H1 (cell line): ENCODE data around the gene GNB1. TPM values are rescaled to one million over a fixed set of nuclear protein-coding genes. Genes with fewer than 3 reads are reported as not detected.

Source experiments
- CTCF ChIA-PET: fragments of 300-600 bp; sonication (Branson Sonifier 250); formaldehyde crosslinking; loops from one replicate; lab custom pipeline; 2021; ENCODE audit not compliant: partially characterized antibody; lab: Charles Lee
- POLR2A ChIA-PET: fragments of 300-600 bp; sonication (Branson Sonifier 250); formaldehyde crosslinking; loops from one replicate; lab custom pipeline; 2021; ENCODE audit warnings: inconsistent platforms; ENCODE audit not compliant: partially characterized antibody; lab: Charles Lee
- DNase-seq, 2 experiments: peaks; one replicate each; pipeline versions ENCODE4 v3.0.0 to v3.0.0-alpha.2; 2010 to 2022; ENCODE audit warnings: low spot score in 2 of 2, low read depth in 1 of 2, mixed read lengths in 1 of 2
- FAIRE-seq: peaks from 2 replicates; lab custom pipeline; 2011; peaks lifted over from hg19 to GRCh38; lab: Jason Lieb, UNC
- H2AFZ ChIP-seq: 2 replicates; pipeline ENCODE4 v1.8.1; 2012; ENCODE audit warnings: low read length, inconsistent platforms
- H2AK5ac ChIP-seq: 2 replicates; pipeline ENCODE4 v1.6.1; 2013; ENCODE audit warnings: low read depth, low read length
- H2BK120ac ChIP-seq: replicated peaks from 2 replicates; pipeline ENCODE3; 2013; ENCODE audit warnings: low read depth, low read length, inconsistent platforms
- H2BK12ac ChIP-seq: 2 replicates; pipeline ENCODE4 v1.6.1; 2013; ENCODE audit warnings: low read depth, low read length
- H2BK15ac ChIP-seq: 2 replicates; pipeline ENCODE4 v1.6.1; 2013; ENCODE audit warnings: low read length
- H2BK20ac ChIP-seq: 2 replicates; pipeline ENCODE4 v1.6.1; 2013; ENCODE audit warnings: low read length
- H2BK5ac ChIP-seq: 2 replicates; pipeline ENCODE4 v1.6.1; 2013; ENCODE audit warnings: low read depth, low read length
- H3K14ac ChIP-seq: 2 replicates; pipeline ENCODE4 v1.6.1; 2013; ENCODE audit warnings: inconsistent platforms; ENCODE audit not compliant: insufficient read length
- H3K18ac ChIP-seq: 2 replicates; pipeline ENCODE4 v1.6.1; 2013; ENCODE audit warnings: low read length; ENCODE audit errors: extremely low read depth
- H3K23ac ChIP-seq: 2 replicates; pipeline ENCODE4 v1.6.1; 2013; ENCODE audit warnings: inconsistent platforms; ENCODE audit not compliant: insufficient read length
- H3K23me2 ChIP-seq: 2 replicates; pipeline ENCODE4 v1.6.1; 2013; ENCODE audit warnings: low read depth, low read length
- H3K27ac ChIP-seq: 2 replicates; pipeline ENCODE4 v1.6.1; 2011; ENCODE audit warnings: low read depth, low read length, inconsistent platforms
- H3K27me3 ChIP-seq, 4 experiments: replicated peaks in 1 of 4; 1 replicate in 1 of 4; 2 replicates in 3 of 4; pipeline versions ENCODE4 v1.6.1 to v1.8.1; 2011 to 2013; ENCODE audit warnings: low read length in 3 of 4, mild to moderate bottlenecking in 3 of 4, inconsistent platforms in 2 of 4, mixed read lengths in 2 of 4, moderate library complexity in 1 of 4; ENCODE audit not compliant: control insufficient read depth in 3 of 4, insufficient read depth in 3 of 4; ENCODE audit errors: extremely low read depth in 1 of 4
- H3K36me3 ChIP-seq, 4 experiments: 2 replicates each; pipeline versions ENCODE4 v1.6.1 to v1.8.1; 2011 to 2013; ENCODE audit warnings: mild to moderate bottlenecking in 4 of 4, low read length in 3 of 4, moderate library complexity in 2 of 4, control low read depth in 1 of 4, inconsistent platforms in 1 of 4; ENCODE audit not compliant: insufficient read depth in 4 of 4, control insufficient read depth in 2 of 4
- H3K4ac ChIP-seq: replicated peaks from 2 replicates; pipeline ENCODE3; 2013; ENCODE audit warnings: low read length, low read depth, mixed read lengths, inconsistent platforms; ENCODE audit not compliant: insufficient read length
- H3K4me1 ChIP-seq, 4 experiments: replicated peaks in 1 of 4; 1 replicate in 1 of 4; 2 replicates in 3 of 4; pipeline versions ENCODE4 v1.6.1 to v1.8.1; 2011 to 2013; ENCODE audit warnings: low read length in 3 of 4, inconsistent platforms in 2 of 4, mixed read lengths in 1 of 4; ENCODE audit not compliant: insufficient read depth in 4 of 4, control insufficient read depth in 3 of 4
- H3K4me2 ChIP-seq, 2 experiments: 2 replicates each; pipeline versions ENCODE4 v1.6.1 to v1.8.1; 2011 to 2013; ENCODE audit warnings: low read depth in 2 of 2, low read length in 2 of 2, control low read depth in 1 of 2, inconsistent platforms in 1 of 2, mild to moderate bottlenecking in 1 of 2; ENCODE audit not compliant: insufficient read depth in 1 of 2
- H3K4me3 ChIP-seq, 4 experiments: fragments of 200-600, 300-600 bp in 1 of 4; sonication (generic), shearing (Covaris generic), sonication (Bioruptor Twin) in 1 of 4; 2 replicates each; pipeline versions ENCODE4 v1.5.1 to v1.8.1; 2011 to 2016; ENCODE audit warnings: low read length in 4 of 4, low read depth in 3 of 4, control low read depth in 2 of 4, inconsistent platforms in 2 of 4, mild to moderate bottlenecking in 2 of 4, mixed read lengths in 1 of 4, moderate library complexity in 1 of 4; ENCODE audit not compliant: insufficient read depth in 2 of 4; ENCODE audit errors: extremely low read depth in 1 of 4
- H3K56ac ChIP-seq: replicated peaks from 2 replicates; pipeline ENCODE3; 2013; ENCODE audit warnings: low read depth, mild to moderate bottlenecking, mixed read lengths, low read length, inconsistent platforms; ENCODE audit not compliant: insufficient read length
- H3K79me1 ChIP-seq: 2 replicates; pipeline ENCODE4 v1.6.1; 2013; ENCODE audit warnings: low read depth, low read length, control low read depth
- H3K79me2 ChIP-seq, 2 experiments: 2 replicates each; pipeline versions ENCODE4 v1.6.1 to v1.8.1; 2012 to 2013; ENCODE audit warnings: low read length in 2 of 2, mild to moderate bottlenecking in 2 of 2, inconsistent platforms in 1 of 2; ENCODE audit not compliant: insufficient read depth in 2 of 2, control insufficient read depth in 1 of 2
- H3K9ac ChIP-seq, 4 experiments: replicated peaks in 1 of 4; 1 replicate in 1 of 4; 2 replicates in 3 of 4; pipeline versions ENCODE4 v1.6.1 to v1.8.1; 2011 to 2013; ENCODE audit warnings: low read depth in 3 of 4, low read length in 3 of 4, control low read depth in 2 of 4, mild to moderate bottlenecking in 2 of 4, moderate library complexity in 2 of 4, inconsistent platforms in 1 of 4; ENCODE audit errors: extremely low read depth in 1 of 4
- H3K9me3 ChIP-seq, 2 experiments: 2 replicates each; pipeline versions ENCODE4 v1.6.1 to v1.8.1; 2012 to 2013; ENCODE audit warnings: mild to moderate bottlenecking in 2 of 2, moderate library complexity in 2 of 2, control low read depth in 1 of 2, inconsistent platforms in 1 of 2, low read depth in 1 of 2, low read length in 1 of 2, mixed read lengths in 1 of 2; ENCODE audit not compliant: insufficient read depth in 2 of 2
- H4K20me1 ChIP-seq, 2 experiments: replicated peaks in 1 of 2; 2 replicates each; pipeline versions ENCODE3 to v1.8.1; 2011 to 2013; ENCODE audit warnings: inconsistent platforms in 2 of 2, low read length in 2 of 2, mild to moderate bottlenecking in 1 of 2; ENCODE audit not compliant: insufficient read depth in 2 of 2, control insufficient read depth in 1 of 2
- H4K5ac ChIP-seq: 2 replicates; pipeline ENCODE4 v1.6.1; 2013; ENCODE audit warnings: low read length, low read depth, mixed read lengths, inconsistent platforms; ENCODE audit not compliant: insufficient read length
- H4K8ac ChIP-seq: 2 replicates; pipeline ENCODE4 v1.8.0; 2013; ENCODE audit warnings: mild to moderate bottlenecking, moderate library complexity, low read length, inconsistent platforms; ENCODE audit not compliant: insufficient read depth; ENCODE audit errors: extremely low read depth
- H4K91ac ChIP-seq: replicated peaks from 2 replicates; pipeline ENCODE3; 2013; ENCODE audit warnings: low read length, mixed read lengths, inconsistent platforms; ENCODE audit not compliant: insufficient read length
- ASH2L ChIP-seq: fragments of 200-600, 300-600 bp; sonication (generic); IDR thresholded peaks from one replicate; pipeline ENCODE4 v1.7.1; 2017; ENCODE audit warnings: low read length
- CTCF ChIP-seq, 3 experiments: IDR thresholded peaks; 1 replicate in 2 of 3; 2 replicates in 1 of 3; pipeline versions ENCODE4 v1.5.1 to v1.6.1; 2011; ENCODE audit warnings: low read length in 3 of 3, mild to moderate bottlenecking in 3 of 3, inconsistent platforms in 2 of 3, low read depth in 1 of 3, moderate library complexity in 1 of 3; ENCODE audit not compliant: insufficient read depth in 1 of 3; ENCODE audit errors: control extremely low read depth in 1 of 3
- ZNF274 ChIP-seq: IDR thresholded peaks from 2 replicates; pipeline ENCODE4 v1.7.0; 2012; ENCODE audit warnings: low read length, borderline replicate concordance; ENCODE audit errors: extremely low read depth
- WGBS, 2 experiments: shearing (Covaris generic) in 1 of 2; methylation state at CpG; one replicate each; pipeline versions ENCODE4 v1.1.6 to v1.1.7; 2013 to 2015; ENCODE audit warnings: low lambda C conversion rate in 2 of 2, mixed read lengths in 2 of 2, inconsistent platforms in 1 of 2, low coverage in 1 of 2, missing lambda C conversion rate in 1 of 2; ENCODE audit not compliant: insufficient replicate concordance in 2 of 2, insufficient coverage in 1 of 2, insufficient read length in 1 of 2; ENCODE audit errors: extremely low coverage in 1 of 2, missing lambda C conversion rate in 1 of 2; 5-methylcytosine and 5-hydroxymethylcytosine counted together
- polyA plus RNA-seq, 7 experiments: library from polyadenylated mRNA; depleted of rRNA in 3 of 7; stranded (reverse) in 5 of 7; unstranded in 2 of 7; fragments of >200 nt in 5 of 7; fragments of 200-250 nt in 2 of 7; gene quantifications; 1 replicate in 5 of 7; 2 replicates in 1 of 7; 4 replicates in 1 of 7; pipeline versions ENCODE4 v1.2.1 to v1.2.3, GENCODE V29; 2011 to 2013; ENCODE audit warnings: missing spikeins in 2 of 7, mixed read lengths in 2 of 7
- total RNA-seq: library from RNA; stranded (reverse); fragmentation: NEBNext Ultra II Directional; extraction: Animal tissue kit (Norgen Biotek cat#: 25700); gene quantifications from 2 replicates; pipeline ENCODE4 v1.2.1, GENCODE V29; 2021

GNB1 gene
- total and polyA plus RNA-seq, 2 of the 8 experiments (the other 6 are each of a cell fraction or from before 2014, with no cell fraction given): 343 to 382 TPM

GRCh38 chr1:1794999-1795398 is 95.9 kb downstream of the GNB1 start:
- Histone ChIP-seq H3K4me2 (no peak overlapping the region), H4K8ac (no peak overlapping the region), H3K79me1 (peaks cover 13% of the 10 kb centered on the region), H3K4ac (no peak overlapping the region), H4K91ac (no peak overlapping the region), H3K9me3 (no peaks in the 10 kb centered on the region), H2AFZ (no peak overlapping the region), H4K5ac (no peak overlapping the region), H3K4me3 (no peak overlapping the region), H3K79me2 (peaks cover 0 to 14% of the 10 kb centered on the region in 2 experiments; a peak in 2 of 4 replicates), H3K27ac (no peak overlapping the region), H3K36me3 (peaks cover 27 to 67% (median 48%) of the 10 kb centered on the region in 4 experiments), H3K23me2 (no peaks in the 10 kb centered on the region), H3K18ac (no peak overlapping the region), H2AK5ac (no peak overlapping the region), H3K23ac (no peak overlapping the region), H2BK5ac (peak overlapping the region; percentile 26; the same call in 1 of the 2 replicates), H3K56ac (no peak overlapping the region), H2BK15ac (no peak overlapping the region), H2BK20ac (no peak overlapping the region), H3K27me3 (no peaks in the 10 kb centered on the region), H3K4me1 (no peaks in the 10 kb centered on the region)
- ChIA-PET POLR2A (interaction anchor here (0.6 to 1.8 kb wide), 3 partner anchors 11 to 623 kb away, joined by 3 to 6 read pairs (median 3); no protein-coding TSS in a partner anchor), CTCF (interaction anchor here (0.7 to 4.8 kb wide), 15 partner anchors 8 to 354 kb away, joined by 3 to 22 read pairs (median 4); no protein-coding TSS in a partner anchor)
- no peak for FAIRE-seq
- TF ChIP-seq ZNF274 (no peak), CTCF (IDR thresholded peaks at IDR 0.05; ENCODE audit: control extremely low read depth in 1 of 3, insufficient read depth in 1 of 3, low read depth in 1 of 3, low read length in 3 of 3) (peak in 2 of 3 experiments; percentile 25 to 39; a peak in 3 of 4 replicates), ASH2L (no peak)
- TF ChIP-seq, all 59 proteins: peak for 1
- 88% methylated on average over 10 of the region's 10 CpGs; no CpG with 5 or more reads in 1 of the 2 experiments for WGBS, 2 experiments
- H2BK120ac ChIP-seq: no peak overlapping the region
- H3K14ac ChIP-seq: no peak overlapping the region
- no peak overlapping the region for H3K9ac ChIP-seq
- H4K20me1 ChIP-seq: peaks cover 17 to 18% of the 10 kb centered on the region in 2 experiments
- no peak overlapping the region for H2BK12ac ChIP-seq
- no peak for DNase-seq
